ENCODE results near the gene DISP1.

GRCh38 chr1:222798975-222799374 is 15.9 kb upstream of the DISP1 start:
- TF ChIP-seq REST (tag by site-specific recombination; IDR thresholded peaks at IDR 0.05) (no peak), ZNF692 (tag by site-specific recombination; IDR thresholded peaks at IDR 0.05) (no peak), CTCF (tag by site-specific recombination; IDR thresholded peaks at IDR 0.05) (no peak), ZBTB17 (tag by site-specific recombination; IDR thresholded peaks at IDR 0.05) (no peak), SETDB1 (IDR thresholded peaks at IDR 0.05; ENCODE audit: insufficient read length, low read length) (no peak), TRIM28 (IDR thresholded peaks at IDR 0.05; ENCODE audit: borderline replicate concordance, low read length) (no peak)

All from HEK293 (cell line).